Raji (cell line): ENCODE measurements around the gene UBE2M.

Experiments used
- POLR2A ChIP-seq: IDR thresholded peaks from 2 replicates; pipeline ENCODE4 v1.6.1; 2011; ENCODE audit warnings: low read depth, low read length, control low read depth; ENCODE audit not compliant: insufficient read depth

The UBE2M gene

GRCh38 chr19:58559275-58560006 lies 1.0 kb upstream of the UBE2M start:
- peak; percentile 85 for TF ChIP-seq POLR2A

GRCh38 chr19:58558623-58559274 lies 338 bp upstream of the UBE2M start:
- TF ChIP-seq POLR2A = peak; percentile 63; the same call in 1 of the 2 replicates

GRCh38 chr19:58557221-58558065 lies 968 bp downstream of the UBE2M start:
- TF ChIP-seq POLR2A = no peak

- TF ChIP-seq POLR2A = no peak
Observed at GRCh38 chr19:58556622-58557220, 1.7 kb downstream of the UBE2M start.

- TF ChIP-seq POLR2A = no peak
Observed at GRCh38 chr19:58555920-58556621, 2.3 kb downstream of the UBE2M start.

GRCh38 chr19:58555369-58555885 lies 3.0 kb downstream of the UBE2M start:
- no peak for TF ChIP-seq POLR2A

- TF ChIP-seq POLR2A = peak; percentile 82
Observed at GRCh38 chr19:58554494-58555368, 3.7 kb downstream of the UBE2M start, which contains the start of gene CHMP2A. Gene CHMP2A (minus strand): TSS chr19:58555105. CDS start chr19:58554212, 893 bp downstream.

- TF ChIP-seq POLR2A = no peak
Observed at GRCh38 chr19:58553799-58554493, 4.5 kb downstream of the UBE2M start.

- TF ChIP-seq POLR2A = no peak
Observed at GRCh38 chr19:58552655-58553054, 5.8 kb downstream of the UBE2M start.

- TF ChIP-seq POLR2A = no peak
Observed at GRCh38 chr19:58551577-58552471, 6.6 kb downstream of the UBE2M start.

GRCh38 chr19:58551123-58551497 lies 7.3 kb downstream of the UBE2M start:
- no peak for TF ChIP-seq POLR2A
